GM18511 (cell line): ENCODE data around the gene KAZN.

Source experiments
- ATAC-seq: cut with Tn5 transposase; IDR thresholded peaks from one replicate; pipeline ENCODE4 v1.9.1; 2021; ENCODE audit warnings: mild to moderate bottlenecking, moderate library complexity; ENCODE audit not compliant: unreplicated experiment

KAZN gene

DNA sequence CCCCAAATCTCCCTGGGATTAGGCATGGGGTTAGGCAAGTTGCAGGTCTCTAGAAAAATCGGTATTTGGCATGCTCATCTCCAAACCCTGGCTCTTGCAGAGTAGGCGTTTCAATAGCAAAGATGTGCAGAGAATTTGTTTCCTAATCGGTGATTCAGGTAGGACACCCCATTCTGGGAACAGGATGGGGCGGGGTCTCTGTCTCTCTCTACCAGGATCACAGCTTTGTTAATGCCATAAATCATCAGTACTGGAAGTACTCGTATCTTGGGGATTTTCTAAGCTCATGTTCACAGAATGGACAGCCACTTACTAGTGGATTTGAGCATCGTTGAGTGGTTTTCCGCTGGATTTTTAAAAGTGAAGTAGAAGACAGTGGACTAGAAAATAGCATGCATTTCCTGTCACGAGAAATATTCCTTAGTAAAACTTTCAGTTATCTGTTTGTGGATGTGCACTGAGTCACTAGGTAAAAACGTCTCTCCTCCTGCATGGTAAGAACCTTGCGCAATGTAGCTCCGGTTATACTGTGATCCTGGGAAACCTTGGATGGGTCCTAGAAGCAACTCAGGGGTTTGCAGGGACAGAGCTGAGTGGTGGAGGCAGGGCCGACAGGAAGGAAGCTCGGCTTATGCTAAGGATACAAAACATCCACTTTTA is 560.2 kb downstream of the KAZN start:
- ATAC-seq, result no peak

DNA sequence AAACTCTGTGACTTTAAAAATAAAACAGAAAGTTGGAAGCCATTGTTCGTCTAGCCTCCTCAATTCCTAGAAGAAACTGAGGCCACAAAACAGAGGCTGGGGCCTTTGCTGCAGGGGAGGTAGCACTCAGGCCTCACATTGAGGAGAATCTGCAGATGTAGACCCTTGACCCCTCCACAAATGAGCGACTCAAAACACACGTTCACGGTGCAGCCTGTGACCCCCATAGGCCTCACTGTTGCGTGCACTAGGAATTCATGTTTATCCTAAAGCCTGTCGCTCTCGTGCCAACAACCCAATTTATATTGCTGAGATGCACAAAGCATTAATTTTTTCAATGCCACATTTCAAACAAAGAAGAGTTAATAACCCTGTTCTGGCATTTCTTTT is 560.7 kb downstream of the KAZN start:
- ATAC-seq, result no peak

- no peak for ATAC-seq
Observed at GRCh38 chr1:15160626-15161025, 562.1 kb downstream of the KAZN start.

- ATAC-seq, result no peak
Observed at GRCh38 chr1:15167386-15167785, 568.9 kb downstream of the KAZN start.
